Uterus (tissue), 2 donors: ENCODE results near the gene CCNY.

ENCODE experiments used
- CTCF ChIP-seq, 4 experiments: fragments of 200-600 bp in 2 of 4; fragments of 450-650 bp in 2 of 4; sonication (generic) in 2 of 4; IDR thresholded peaks; one replicate each; pipeline ENCODE4 v1.5.1; 2016 to 2019; ENCODE audit warnings: antibody characterized with exemption in 4 of 4, mild to moderate bottlenecking in 2 of 4, moderate library complexity in 1 of 4
- POLR2A ChIP-seq, 2 donors: fragments of 450-650 bp; IDR thresholded peaks; one replicate each; pipeline ENCODE4 v1.6.1; 2016; ENCODE audit warnings: antibody characterized with exemption in 2 of 2, mild to moderate bottlenecking in 1 of 2, moderate library complexity in 1 of 2

- TF ChIP-seq POLR2A (IDR thresholded peaks at IDR 0.05), result no peak
- TF ChIP-seq CTCF (IDR thresholded peaks at IDR 0.05), result no peak
Observed at GRCh38 chr10:35416619-35417312, 80.5 kb downstream of the CCNY start.
